ENCODE measurements around the gene TAPBPL.

DNA sequence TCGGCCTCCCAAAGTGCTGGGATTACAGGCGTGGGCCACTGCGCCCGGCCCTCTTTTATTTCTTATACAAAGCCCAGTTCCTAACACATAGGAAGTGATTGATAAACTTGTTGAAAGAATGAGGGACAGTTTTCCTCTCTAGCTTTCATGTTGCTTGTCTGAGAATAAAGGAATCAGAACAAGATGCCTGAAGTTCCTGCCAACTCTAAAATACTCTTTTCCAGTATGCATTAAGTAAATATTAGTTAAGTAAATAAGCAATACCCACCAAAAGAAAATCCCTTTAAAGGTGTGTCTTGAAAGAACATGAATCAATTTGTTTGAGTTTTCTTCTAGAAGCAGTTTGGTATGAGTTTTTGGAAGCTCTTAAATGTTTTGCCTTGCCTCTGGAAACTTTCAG, 31.5 kb upstream of the TAPBPL start:
- TF ChIP-seq, protein P1, sequence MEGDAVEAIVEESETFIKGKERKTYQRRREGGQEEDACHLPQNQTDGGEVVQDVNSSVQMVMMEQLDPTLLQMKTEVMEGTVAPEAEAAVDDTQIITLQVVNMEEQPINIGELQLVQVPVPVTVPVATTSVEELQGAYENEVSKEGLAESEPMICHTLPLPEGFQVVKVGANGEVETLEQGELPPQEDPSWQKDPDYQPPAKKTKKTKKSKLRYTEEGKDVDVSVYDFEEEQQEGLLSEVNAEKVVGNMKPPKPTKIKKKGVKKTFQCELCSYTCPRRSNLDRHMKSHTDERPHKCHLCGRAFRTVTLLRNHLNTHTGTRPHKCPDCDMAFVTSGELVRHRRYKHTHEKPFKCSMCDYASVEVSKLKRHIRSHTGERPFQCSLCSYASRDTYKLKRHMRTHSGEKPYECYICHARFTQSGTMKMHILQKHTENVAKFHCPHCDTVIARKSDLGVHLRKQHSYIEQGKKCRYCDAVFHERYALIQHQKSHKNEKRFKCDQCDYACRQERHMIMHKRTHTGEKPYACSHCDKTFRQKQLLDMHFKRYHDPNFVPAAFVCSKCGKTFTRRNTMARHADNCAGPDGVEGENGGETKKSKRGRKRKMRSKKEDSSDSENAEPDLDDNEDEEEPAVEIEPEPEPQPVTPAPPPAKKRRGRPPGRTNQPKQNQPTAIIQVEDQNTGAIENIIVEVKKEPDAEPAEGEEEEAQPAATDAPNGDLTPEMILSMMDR (IDR thresholded peaks at IDR 0.05; ENCODE audit: borderline replicate concordance, extremely low read depth, low read length, poor library complexity, severe bottlenecking) = no peak
- no peak for TF ChIP-seq EZH2 (IDR thresholded peaks at IDR 0.05; ENCODE audit: borderline replicate concordance, low read depth, low read length, severe bottlenecking)

Data from DND-41 (cell line).